ENCODE data around the gene C1orf159. TPM values are rescaled to one million over a fixed set of nuclear protein-coding genes. Genes with fewer than 3 reads are reported as not detected.

Gene C1orf159
- total RNA-seq, 1 donor from 2014 or later: 11.8 TPM

DNA sequence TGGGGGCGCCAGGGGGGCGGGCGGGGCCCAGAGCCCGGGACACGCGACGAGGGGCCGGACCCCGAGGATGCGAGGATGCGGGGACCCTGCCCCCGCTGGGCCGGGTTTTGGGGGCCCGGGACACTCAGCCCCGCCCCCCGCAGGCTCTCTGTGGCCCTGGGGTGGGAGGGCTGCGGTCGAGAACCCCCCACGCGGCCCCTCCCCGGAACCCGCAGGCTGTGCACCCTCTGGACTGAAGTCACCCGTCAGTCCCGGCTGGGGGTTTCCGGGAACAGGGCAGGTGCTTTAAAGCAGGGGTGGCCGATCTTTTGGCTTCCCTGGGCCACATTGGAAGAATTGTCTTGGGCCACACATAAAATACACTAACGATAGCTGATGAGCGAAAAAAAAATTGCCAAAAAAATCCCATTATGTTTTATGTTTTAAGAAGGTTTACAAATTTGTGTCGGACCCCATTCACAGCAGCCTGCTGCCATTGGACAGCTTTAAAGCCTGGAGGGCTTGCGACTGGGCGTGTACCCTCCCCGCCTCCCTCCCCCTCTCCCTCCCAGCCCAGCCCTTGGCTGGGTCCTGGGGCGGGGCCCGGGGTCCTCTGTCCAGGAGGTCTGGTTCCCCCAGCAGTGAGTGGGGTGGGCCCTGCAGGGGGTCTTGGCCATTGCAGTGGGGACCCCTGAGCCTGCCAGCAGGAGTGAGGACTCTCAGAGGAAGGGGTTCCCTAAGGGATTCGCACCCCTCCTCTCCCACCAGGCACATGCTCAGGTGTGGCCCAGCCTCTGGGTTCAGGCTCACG, 21.6 kb upstream of the C1orf159 start:
- no peaks in the 10 kb centered on the region for H3K36me3 ChIP-seq
- DNase-seq (ENCODE audit: extremely low spot score in 2 of 2): no peak
- intact Hi-C loops (cut with DNase I): no loop called here
- H3K4me3 ChIP-seq: no peak overlapping the region
- TF ChIP-seq, protein P1, sequence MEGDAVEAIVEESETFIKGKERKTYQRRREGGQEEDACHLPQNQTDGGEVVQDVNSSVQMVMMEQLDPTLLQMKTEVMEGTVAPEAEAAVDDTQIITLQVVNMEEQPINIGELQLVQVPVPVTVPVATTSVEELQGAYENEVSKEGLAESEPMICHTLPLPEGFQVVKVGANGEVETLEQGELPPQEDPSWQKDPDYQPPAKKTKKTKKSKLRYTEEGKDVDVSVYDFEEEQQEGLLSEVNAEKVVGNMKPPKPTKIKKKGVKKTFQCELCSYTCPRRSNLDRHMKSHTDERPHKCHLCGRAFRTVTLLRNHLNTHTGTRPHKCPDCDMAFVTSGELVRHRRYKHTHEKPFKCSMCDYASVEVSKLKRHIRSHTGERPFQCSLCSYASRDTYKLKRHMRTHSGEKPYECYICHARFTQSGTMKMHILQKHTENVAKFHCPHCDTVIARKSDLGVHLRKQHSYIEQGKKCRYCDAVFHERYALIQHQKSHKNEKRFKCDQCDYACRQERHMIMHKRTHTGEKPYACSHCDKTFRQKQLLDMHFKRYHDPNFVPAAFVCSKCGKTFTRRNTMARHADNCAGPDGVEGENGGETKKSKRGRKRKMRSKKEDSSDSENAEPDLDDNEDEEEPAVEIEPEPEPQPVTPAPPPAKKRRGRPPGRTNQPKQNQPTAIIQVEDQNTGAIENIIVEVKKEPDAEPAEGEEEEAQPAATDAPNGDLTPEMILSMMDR (IDR thresholded peaks at IDR 0.05): no peak
- TF ChIP-seq POLR2A (IDR thresholded peaks at IDR 0.05) (no peak), POLR2AphosphoS5 (IDR thresholded peaks at IDR 0.05; ENCODE audit: insufficient read depth in 1 of 2, low read depth in 1 of 2) (no peak)
- H3K27ac ChIP-seq: no peak overlapping the region
- no peaks in the 10 kb centered on the region for H3K9me3 ChIP-seq
- H3K4me1 ChIP-seq: peaks cover 16% of the 10 kb centered on the region
- no peaks in the 10 kb centered on the region for H3K27me3 ChIP-seq

GRCh38 chr1:1136547-1137230, 20.8 kb upstream of the C1orf159 start:
- intact Hi-C loops (cut with DNase I): no loop called here
- Histone ChIP-seq H3K36me3 (no peaks in the 10 kb centered on the region), H3K4me3 (no peak overlapping the region), H3K9me3 (no peaks in the 10 kb centered on the region), H3K4me1 (peaks cover 16% of the 10 kb centered on the region), H3K27ac (no peak overlapping the region), H3K27me3 (no peaks in the 10 kb centered on the region)
- TF ChIP-seq POLR2AphosphoS5 (IDR thresholded peaks at IDR 0.05; ENCODE audit: insufficient read depth in 1 of 2, low read depth in 1 of 2) (no peak), POLR2A (IDR thresholded peaks at IDR 0.05) (no peak)
- TF ChIP-seq, protein P1 (IDR thresholded peaks at IDR 0.05): no peak
- DNase-seq (ENCODE audit: extremely low spot score in 2 of 2): no peak

- Histone ChIP-seq H3K27me3 (no peaks in the 10 kb centered on the region), H3K9me3 (no peaks in the 10 kb centered on the region), H3K36me3 (no peaks in the 10 kb centered on the region), H3K27ac (no peak overlapping the region), H3K4me3 (no peak overlapping the region), H3K4me1 (peaks cover 16% of the 10 kb centered on the region)
- intact Hi-C loops (cut with DNase I): no loop called here
- TF ChIP-seq POLR2A (IDR thresholded peaks at IDR 0.05) (no peak), POLR2AphosphoS5 (IDR thresholded peaks at IDR 0.05; ENCODE audit: insufficient read depth in 1 of 2, low read depth in 1 of 2) (no peak)
- TF ChIP-seq, protein P1 (IDR thresholded peaks at IDR 0.05): no peak
- DNase-seq (ENCODE audit: extremely low spot score in 2 of 2): no peak
Observed at GRCh38 chr1:1135339-1136136, 19.6 kb upstream of the C1orf159 start.

GRCh38 chr1:1134300-1134970, 18.5 kb upstream of the C1orf159 start:
- TF ChIP-seq, protein P1 (IDR thresholded peaks at IDR 0.05): no peak
- TF ChIP-seq POLR2AphosphoS5 (IDR thresholded peaks at IDR 0.05; ENCODE audit: insufficient read depth in 1 of 2, low read depth in 1 of 2) (no peak), POLR2A (IDR thresholded peaks at IDR 0.05) (no peak)
- no peak for DNase-seq (ENCODE audit: extremely low spot score in 2 of 2)
- no peak overlapping the region for H3K4me3 ChIP-seq
- H3K27ac ChIP-seq: no peak overlapping the region
- intact Hi-C loops (cut with DNase I): no loop called here
- H3K27me3 ChIP-seq: no peaks in the 10 kb centered on the region
- H3K4me1 ChIP-seq: peaks cover 16% of the 10 kb centered on the region
- H3K9me3 ChIP-seq: no peaks in the 10 kb centered on the region
- no peaks in the 10 kb centered on the region for H3K36me3 ChIP-seq
